Measurements from ENCODE around the gene MCF2L. TPM values are rescaled to one million over a fixed set of nuclear protein-coding genes. Genes with fewer than 3 reads are reported as not detected.

The MCF2L gene
- polyA plus RNA-seq, 1 donor (not counting 4 experiments of a cell fraction or from before 2014, with no cell fraction given), result 0.14 TPM

- Histone ChIP-seq H3K4me2 (ENCODE audit: control insufficient read depth, extremely low read depth, insufficient read depth, low read depth, low read length) (no peak overlapping the region), H3K27me3 (ENCODE audit: control insufficient read depth, extremely low read depth, insufficient read depth, low read length) (no peaks in the 10 kb centered on the region), H3K9me3 (ENCODE audit: control insufficient read depth, low read depth, low read length) (peaks cover 7% of the 10 kb centered on the region), H3K79me2 (ENCODE audit: control insufficient read depth, insufficient read depth, low read length) (no peaks in the 10 kb centered on the region), H4K20me1 (ENCODE audit: control insufficient read depth, extremely low read depth, insufficient read depth, low read length) (no peaks in the 10 kb centered on the region), H3K4me1 (ENCODE audit: control insufficient read depth, extremely low read depth, insufficient read depth, low read length) (no peaks in the 10 kb centered on the region), H3K9ac (ENCODE audit: control insufficient read depth, extremely low read depth, insufficient read depth, low read length) (no peak overlapping the region), H3K36me3 (ENCODE audit: control insufficient read depth in 2 of 2, extremely low read depth in 1 of 2, insufficient read depth in 2 of 2, low read length in 2 of 2) (no peaks in the 10 kb centered on the region), H3K27ac (ENCODE audit: control insufficient read depth, insufficient read depth, low read length) (no peak overlapping the region), H3K4me3 (ENCODE audit: control insufficient read depth in 2 of 3, extremely low read depth in 1 of 3, insufficient read depth in 2 of 3, low read depth in 1 of 3, low read length in 3 of 3) (no peak overlapping the region), H2AFZ (ENCODE audit: control insufficient read depth, low read length) (no peak overlapping the region), H3K9me1 (ENCODE audit: control insufficient read depth, extremely low read depth, insufficient read depth, low read length) (no peaks in the 10 kb centered on the region)
- dilution Hi-C loops (cut with MboI; ENCODE audit: extremely low pct_ligation_motif_present, low sequenced_read_pairs), result no loop called here
- TF ChIP-seq CTCF (optimal IDR thresholded peaks at IDR 0.05 in 1 of 3, IDR thresholded peaks at IDR 0.05 in 1 of 3, conservative IDR thresholded peaks at IDR 0.05 in 1 of 3; ENCODE audit: extremely low read depth in 1 of 3, insufficient read depth in 2 of 3, low read length in 3 of 3) (no peak), EZH2 (IDR thresholded peaks at IDR 0.05; ENCODE audit: low read length) (no peak)
- FAIRE-seq, result no peak
- DNase-seq (ENCODE audit: low read depth, low spot score), result no peak
Observed at GRCh38 chr13:113059891-113060290, 90.9 kb downstream of the MCF2L start.

- H3K4me3 ChIP-seq (ENCODE audit: control insufficient read depth in 2 of 3, extremely low read depth in 1 of 3, insufficient read depth in 2 of 3, low read depth in 1 of 3, low read length in 3 of 3), result no peak overlapping the region
- DNase-seq (ENCODE audit: low read depth, low spot score) (no peak), FAIRE-seq (no peak)
- no peaks in the 10 kb centered on the region for H4K20me1 ChIP-seq (ENCODE audit: control insufficient read depth, extremely low read depth, insufficient read depth, low read length)
- no peak overlapping the region for H3K4me2 ChIP-seq (ENCODE audit: control insufficient read depth, extremely low read depth, insufficient read depth, low read depth, low read length)
- no peaks in the 10 kb centered on the region for H3K27me3 ChIP-seq (ENCODE audit: control insufficient read depth, extremely low read depth, insufficient read depth, low read length)
- no peak overlapping the region for H3K27ac ChIP-seq (ENCODE audit: control insufficient read depth, insufficient read depth, low read length)
- no peaks in the 10 kb centered on the region for H3K36me3 ChIP-seq (ENCODE audit: control insufficient read depth in 2 of 2, extremely low read depth in 1 of 2, insufficient read depth in 2 of 2, low read length in 2 of 2)
- dilution Hi-C loops (cut with MboI; ENCODE audit: extremely low pct_ligation_motif_present, low sequenced_read_pairs), result no loop called here
- no peaks in the 10 kb centered on the region for H3K4me1 ChIP-seq (ENCODE audit: control insufficient read depth, extremely low read depth, insufficient read depth, low read length)
- H3K9me1 ChIP-seq (ENCODE audit: control insufficient read depth, extremely low read depth, insufficient read depth, low read length), result no peaks in the 10 kb centered on the region
- H3K9me3 ChIP-seq (ENCODE audit: control insufficient read depth, low read depth, low read length), result peaks cover 7% of the 10 kb centered on the region
- no peak overlapping the region for H2AFZ ChIP-seq (ENCODE audit: control insufficient read depth, low read length)
- H3K9ac ChIP-seq (ENCODE audit: control insufficient read depth, extremely low read depth, insufficient read depth, low read length), result no peak overlapping the region
- no peaks in the 10 kb centered on the region for H3K79me2 ChIP-seq (ENCODE audit: control insufficient read depth, insufficient read depth, low read length)
- TF ChIP-seq CTCF (optimal IDR thresholded peaks at IDR 0.05 in 1 of 3, IDR thresholded peaks at IDR 0.05 in 1 of 3, conservative IDR thresholded peaks at IDR 0.05 in 1 of 3; ENCODE audit: extremely low read depth in 1 of 3, insufficient read depth in 2 of 3, low read length in 3 of 3) (no peak), EZH2 (IDR thresholded peaks at IDR 0.05; ENCODE audit: low read length) (no peak)
Observed at GRCh38 chr13:113060557-113061270, 91.7 kb downstream of the MCF2L start.

Measured in keratinocyte (primary cell).